Kidney (tissue), 14 donors: ENCODE measurements around the gene FAM124B. TPM values are rescaled to one million over a fixed set of nuclear protein-coding genes. Genes with fewer than 3 reads are reported as not detected.
"Not testable (repeated sequence)": the region's sequence is repeated elsewhere in the genome, so short reads cannot be mapped to it uniquely, and the experiment has no call there.

Experiments
- DNase-seq, 5 donors: peaks; one replicate each; pipeline ENCODE4 v3.0.0-alpha.2; 2013 to 2020
- FAIRE-seq: peaks from 2 replicates; lab custom pipeline; 2012; peaks lifted over from hg19 to GRCh38; lab: Jason Lieb, UNC
- H3K27ac ChIP-seq, 2 donors: one replicate each; pipeline ENCODE4 v1.7.0; 2013; ENCODE audit warnings: low read depth in 2 of 2, low read length in 2 of 2, inconsistent platforms in 1 of 2
- H3K27me3 ChIP-seq: one replicate; pipeline ENCODE4 v1.7.1; 2013; ENCODE audit warnings: low read length, inconsistent platforms; ENCODE audit not compliant: control insufficient read depth, insufficient read depth
- H3K36me3 ChIP-seq, 3 donors: one replicate each; pipeline versions ENCODE4 v1.7.0 to v1.7.1; 2013; ENCODE audit warnings: low read length in 3 of 3, control low read depth in 1 of 3, inconsistent platforms in 1 of 3; ENCODE audit not compliant: insufficient read depth in 3 of 3, control insufficient read depth in 2 of 3
- H3K4me1 ChIP-seq, 3 donors: one replicate each; pipeline versions ENCODE4 v1.7.0 to v1.7.1; 2013; ENCODE audit warnings: low read length in 3 of 3, inconsistent platforms in 1 of 3, low read depth in 1 of 3; ENCODE audit not compliant: control insufficient read depth in 2 of 3, insufficient read depth in 2 of 3
- H3K4me3 ChIP-seq, 3 donors: one replicate each; pipeline versions ENCODE4 v1.7.0 to v1.8.1; 2013; ENCODE audit warnings: low read length in 3 of 3, control low read depth in 1 of 3, inconsistent platforms in 1 of 3
- H3K9ac ChIP-seq, 3 donors: one replicate each; pipeline versions ENCODE4 v1.7.0 to v1.7.1; 2013; ENCODE audit warnings: low read length in 3 of 3, control low read depth in 1 of 3, inconsistent platforms in 1 of 3
- H3K9me3 ChIP-seq, 3 donors: one replicate each; pipeline versions ENCODE4 v1.7.0 to v1.7.1; 2013; ENCODE audit warnings: low read length in 3 of 3, control low read depth in 1 of 3, inconsistent platforms in 1 of 3; ENCODE audit not compliant: control insufficient read depth in 2 of 3, insufficient read depth in 1 of 3
- intact Hi-C: fragments of 100-400 bp; cut with DNase I; formaldehyde crosslinking; loops from one replicate; pipeline ENCODE4 v1.11.1; 2022
- polyA plus RNA-seq: library from polyadenylated mRNA; stranded (reverse); fragments of 350-450 nt; fragmentation: Illumina TruSeq; extraction: RNeasy Lipid Tissue Mini Kit (QIAGEN cat#74804); gene quantifications from one replicate; pipeline ENCODE4 v1.2.3, GENCODE V29; 2014; ENCODE audit warnings: low read depth, low replicate concordance; ENCODE audit not compliant: insufficient read depth
- total RNA-seq: library from RNA; stranded (reverse); fragmentation: NEBNext Ultra II Directional; extraction: Animal tissue kit (Norgen Biotek cat#: 25700); gene quantifications from one replicate; pipeline ENCODE4 v1.2.1, GENCODE V29; 2021
- TF ChIP-seq, protein P1 (sequence below): IDR thresholded peaks from 3 replicates; pipeline ENCODE4 v1.5.1; 2012; ENCODE audit warnings: mild to moderate bottlenecking, moderate library complexity, borderline replicate concordance; ENCODE audit not compliant: insufficient read depth; ENCODE audit errors: extremely low read depth
- donor health status: control.
- donor health status: control.
- donor health status: control.
- donor health status: control.
- donor health status: control.
- donor health status: DM: yes; HTN: yes; CAD: no.
- donor health status: Normal renal cell carcinoma (clear cell type).

Gene FAM124B
- total and polyA plus RNA-seq, 2 donors from 2014 or later = 0.90 to 2.0 TPM

DNA sequence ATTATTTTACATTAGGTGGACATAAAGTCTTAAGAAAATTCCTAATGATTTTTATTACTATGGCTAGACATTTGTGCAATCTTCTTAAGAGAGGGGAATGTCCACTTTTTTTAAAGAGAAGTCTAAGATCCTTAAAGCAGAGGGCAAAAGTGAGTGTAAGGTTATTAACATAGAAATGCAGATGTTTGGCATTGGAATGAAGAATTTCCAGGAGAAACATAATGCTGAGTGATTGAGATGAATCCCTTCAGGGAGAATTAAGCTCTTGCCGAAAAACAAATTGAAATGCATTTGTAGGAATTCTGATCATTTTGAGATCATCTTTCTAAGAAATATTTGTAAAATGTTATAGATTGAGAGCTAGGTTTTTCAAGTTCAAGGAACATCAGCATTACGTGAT is 15.0 kb downstream of the FAM124B start:
- Histone ChIP-seq H3K4me3 (no peak overlapping the region), H3K9me3 (no peaks in the 10 kb centered on the region), H3K36me3 (no peaks in the 10 kb centered on the region), H3K27ac (no peak overlapping the region), H3K27me3 (no peaks in the 10 kb centered on the region), H3K4me1 (no peaks in the 10 kb centered on the region), H3K9ac (no peak overlapping the region)
- FAIRE-seq = no peak
- intact Hi-C loops = no loop called here
- DNase-seq = no peak
- TF ChIP-seq, protein P1, sequence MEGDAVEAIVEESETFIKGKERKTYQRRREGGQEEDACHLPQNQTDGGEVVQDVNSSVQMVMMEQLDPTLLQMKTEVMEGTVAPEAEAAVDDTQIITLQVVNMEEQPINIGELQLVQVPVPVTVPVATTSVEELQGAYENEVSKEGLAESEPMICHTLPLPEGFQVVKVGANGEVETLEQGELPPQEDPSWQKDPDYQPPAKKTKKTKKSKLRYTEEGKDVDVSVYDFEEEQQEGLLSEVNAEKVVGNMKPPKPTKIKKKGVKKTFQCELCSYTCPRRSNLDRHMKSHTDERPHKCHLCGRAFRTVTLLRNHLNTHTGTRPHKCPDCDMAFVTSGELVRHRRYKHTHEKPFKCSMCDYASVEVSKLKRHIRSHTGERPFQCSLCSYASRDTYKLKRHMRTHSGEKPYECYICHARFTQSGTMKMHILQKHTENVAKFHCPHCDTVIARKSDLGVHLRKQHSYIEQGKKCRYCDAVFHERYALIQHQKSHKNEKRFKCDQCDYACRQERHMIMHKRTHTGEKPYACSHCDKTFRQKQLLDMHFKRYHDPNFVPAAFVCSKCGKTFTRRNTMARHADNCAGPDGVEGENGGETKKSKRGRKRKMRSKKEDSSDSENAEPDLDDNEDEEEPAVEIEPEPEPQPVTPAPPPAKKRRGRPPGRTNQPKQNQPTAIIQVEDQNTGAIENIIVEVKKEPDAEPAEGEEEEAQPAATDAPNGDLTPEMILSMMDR = no peak

- H3K9ac ChIP-seq = no peak overlapping the region
- no peaks in the 10 kb centered on the region for H3K4me1 ChIP-seq
- H3K4me3 ChIP-seq = no peak overlapping the region
- H3K9me3 ChIP-seq = no peaks in the 10 kb centered on the region
- intact Hi-C loops = no loop called here
- DNase-seq = no peak
- no peak for FAIRE-seq
- TF ChIP-seq, protein P1 = no peak
- no peak overlapping the region for H3K27ac ChIP-seq
- no peaks in the 10 kb centered on the region for H3K27me3 ChIP-seq
- no peaks in the 10 kb centered on the region for H3K36me3 ChIP-seq
Observed at GRCh38 chr2:224382973-224383555, 18.8 kb downstream of the FAM124B start.

GRCh38 chr2:224382280-224382647 is 19.6 kb downstream of the FAM124B start:
- H3K4me1 ChIP-seq, H3K4me3 ChIP-seq, H3K9me3 ChIP-seq, H3K9ac ChIP-seq, DNase-seq, H3K27me3 ChIP-seq, H3K36me3 ChIP-seq, H3K27ac ChIP-seq, intact Hi-C loops, FAIRE-seq: not testable (repeated sequence)

DNA sequence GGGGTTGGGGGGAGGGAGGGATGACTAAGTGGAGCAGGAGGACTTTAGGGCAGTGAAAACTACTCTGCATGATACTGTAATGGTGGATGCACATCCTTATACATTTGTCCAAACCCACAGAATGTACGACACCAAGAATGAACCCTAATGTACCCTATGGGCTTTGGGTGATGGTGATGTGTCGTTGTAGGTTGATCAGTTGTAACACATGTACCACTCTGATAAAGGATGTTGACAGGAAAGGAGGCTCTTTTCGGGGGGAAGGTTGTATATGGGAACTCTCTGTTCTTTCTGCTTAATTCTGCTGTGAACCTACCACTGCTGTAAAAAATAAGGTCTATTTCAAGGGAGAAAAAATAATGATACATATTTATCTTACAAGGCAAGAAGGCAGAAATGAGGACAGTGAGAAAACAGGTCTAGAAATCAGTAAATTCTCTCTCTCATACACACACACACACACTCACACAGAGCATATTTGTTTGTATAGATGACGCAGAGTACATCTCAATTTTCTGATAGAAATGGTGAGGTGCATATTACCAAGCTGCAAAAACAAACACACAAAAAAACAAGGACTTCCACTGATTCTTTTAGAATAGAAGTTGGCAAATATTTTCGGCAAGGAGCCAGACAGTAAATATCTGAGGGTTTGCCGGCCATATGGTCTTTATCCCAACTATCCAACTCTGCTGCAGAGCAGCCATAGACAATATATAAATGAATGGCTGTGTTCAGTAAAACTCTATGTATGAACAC is 20.2 kb downstream of the FAM124B start:
- H3K36me3 ChIP-seq = no peaks in the 10 kb centered on the region
- DNase-seq (peak in 1 of 5 donors; percentile 7), FAIRE-seq (no peak)
- H3K27ac ChIP-seq = no peak overlapping the region
- H3K9me3 ChIP-seq = no peaks in the 10 kb centered on the region
- no peaks in the 10 kb centered on the region for H3K4me1 ChIP-seq
- TF ChIP-seq, protein P1 = no peak
- no peak overlapping the region for H3K4me3 ChIP-seq
- no peaks in the 10 kb centered on the region for H3K27me3 ChIP-seq
- intact Hi-C loops = no loop called here
- H3K9ac ChIP-seq = no peak overlapping the region
